DMS 273 treated with DMSO at 0.1 percent for 48 hours (cell line): ENCODE data around the gene MTA3.
"Not testable (repeated sequence)": the region's sequence is repeated elsewhere in the genome, so short reads cannot be mapped to it uniquely, and the experiment has no call there.

Source experiments
- DNase-seq: peaks from one replicate; lab custom pipeline; 2025; lab: John Stamatoyannopoulos, UW

MTA3 gene

DNA sequence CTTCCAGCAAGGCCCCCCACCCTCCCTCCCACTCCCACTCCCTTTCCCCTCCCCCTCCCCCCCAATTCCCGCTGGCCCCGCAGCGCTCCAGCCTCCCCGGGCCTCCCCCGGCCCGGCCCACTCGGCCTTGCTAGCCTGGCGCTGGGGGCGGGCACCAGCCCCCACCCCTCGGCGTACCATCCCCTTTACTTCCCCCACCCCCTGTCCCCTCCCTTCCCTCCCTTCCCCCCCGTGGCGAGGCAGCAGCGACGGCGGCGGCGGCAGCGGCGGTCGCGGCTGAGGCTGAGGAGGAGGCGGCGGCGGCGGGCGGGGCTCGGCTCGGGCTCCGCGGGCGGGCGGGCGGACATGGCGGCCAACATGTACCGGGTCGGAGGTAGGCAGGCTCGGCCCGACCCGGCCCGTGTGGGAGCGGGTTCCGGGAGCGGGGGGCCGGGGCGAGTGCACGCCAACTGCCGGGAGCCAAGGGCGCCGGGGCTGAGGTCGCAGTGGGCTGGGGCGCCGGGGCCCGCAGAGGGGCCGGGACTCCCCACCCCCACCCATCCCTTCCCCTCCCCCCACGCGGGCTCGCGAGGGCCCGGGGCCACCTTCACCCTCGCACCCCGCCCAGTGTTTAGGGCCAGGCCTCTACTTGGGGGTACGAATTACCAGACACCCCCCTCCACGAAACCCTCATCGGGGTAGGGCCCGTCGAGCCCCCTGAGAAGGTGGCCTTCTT, at the start of gene MTA3:
Gene MTA3, plus strand, starts transcription at position 232 of the 715 bp plus-strand sequence. Its CDS starts 114 bp downstream, at position 346.
- DNase-seq = no peak

DNA sequence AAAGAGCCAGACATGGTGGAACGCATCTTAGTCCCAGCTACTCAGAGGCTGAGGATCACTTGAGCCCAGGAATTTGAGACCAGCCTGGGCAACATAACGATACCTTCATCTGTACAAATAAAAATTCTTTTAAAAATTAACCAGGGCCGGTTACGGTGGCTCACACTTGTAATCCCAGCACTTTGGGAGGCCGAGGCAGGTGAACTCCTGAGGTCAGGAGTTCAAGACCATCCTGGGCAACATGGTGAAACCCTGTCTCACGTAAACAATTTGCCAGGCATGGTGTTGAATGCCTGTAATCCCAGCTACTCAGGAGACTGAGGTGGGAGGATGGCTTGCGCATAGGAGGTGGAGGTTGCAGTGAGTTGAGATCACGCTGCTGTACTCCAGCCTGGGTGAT, 48.8 kb upstream of the MTA3 start:
- no peak for DNase-seq

DNA sequence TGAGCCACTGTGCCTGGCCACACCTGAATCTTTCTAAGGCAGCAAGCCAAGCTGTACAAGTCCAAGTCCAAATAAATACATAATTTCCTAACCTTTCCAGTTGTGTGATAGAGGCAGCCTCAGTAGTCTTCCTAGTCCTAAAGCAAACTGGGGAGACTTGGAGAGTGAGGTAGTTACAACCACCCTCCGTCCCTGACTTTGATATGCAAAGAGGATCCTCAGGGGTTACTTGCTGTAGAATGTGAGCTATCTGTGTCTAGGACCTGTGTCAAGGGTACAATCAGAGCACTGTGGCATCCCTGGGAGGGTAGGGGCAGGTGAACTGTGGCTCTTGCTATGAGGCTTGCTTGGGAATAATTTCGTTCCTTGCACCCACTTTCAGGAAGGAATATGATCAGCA, 46.4 kb upstream of the MTA3 start:
- DNase-seq = no peak

DNA sequence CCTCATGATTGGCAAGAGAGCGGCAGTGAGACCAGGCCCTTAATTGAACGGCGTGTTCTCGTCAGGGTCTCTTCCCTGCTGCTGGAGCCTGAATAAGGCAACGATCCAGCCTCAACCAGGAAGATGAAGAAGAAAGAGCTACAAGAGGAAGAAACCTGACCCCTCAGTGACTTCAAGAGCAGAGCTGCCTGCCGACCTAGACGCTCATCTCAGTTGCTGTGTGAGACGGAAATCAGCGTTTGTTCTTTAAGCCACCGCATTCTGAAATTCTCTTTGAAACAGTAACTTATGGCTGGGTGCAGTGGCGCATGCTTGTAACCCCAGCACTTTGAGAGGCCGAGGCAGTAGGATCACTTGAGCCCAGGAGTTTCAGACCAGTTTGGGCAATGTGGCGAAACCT, 45.1 kb upstream of the MTA3 start:
- no peak for DNase-seq

DNA sequence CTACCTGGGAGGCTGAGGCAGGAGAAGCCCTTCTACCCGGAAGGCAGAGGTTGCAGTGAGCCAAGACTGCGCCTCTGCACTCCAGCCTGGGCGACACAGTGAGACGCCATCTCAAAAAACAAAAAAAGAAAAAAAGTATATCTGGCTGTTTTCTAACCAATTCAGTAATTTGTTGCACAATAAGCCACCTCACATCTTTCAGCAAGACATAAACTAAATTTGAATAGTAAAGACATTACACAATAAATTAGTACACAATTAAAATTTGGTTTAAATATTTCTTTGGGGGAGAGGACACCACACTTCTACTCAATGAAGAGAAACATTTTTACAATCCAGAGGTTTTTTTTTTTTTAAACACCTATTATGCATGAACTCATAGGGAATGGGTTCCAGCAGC, 36.0 kb upstream of the MTA3 start:
- no peak for DNase-seq

DNA sequence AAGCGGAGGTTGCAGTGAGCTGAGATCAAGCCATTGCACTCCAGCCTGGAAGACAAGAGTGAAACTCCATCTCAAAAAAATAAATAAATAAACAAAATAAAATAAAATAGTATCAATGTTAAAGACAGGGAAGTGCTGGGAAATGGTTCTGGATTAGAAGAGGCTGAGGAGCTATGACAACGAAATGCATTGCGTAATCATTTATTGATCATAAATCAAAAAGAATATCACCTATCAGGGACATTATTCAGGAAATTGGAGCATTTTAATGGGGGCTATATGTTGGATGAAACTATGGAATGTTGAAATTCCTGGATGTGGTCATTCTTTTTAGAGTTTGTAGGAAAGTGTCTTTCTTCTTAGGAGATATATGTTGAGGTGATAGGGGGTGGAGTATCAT, 30.9 kb upstream of the MTA3 start:
- DNase-seq = no peak

DNA sequence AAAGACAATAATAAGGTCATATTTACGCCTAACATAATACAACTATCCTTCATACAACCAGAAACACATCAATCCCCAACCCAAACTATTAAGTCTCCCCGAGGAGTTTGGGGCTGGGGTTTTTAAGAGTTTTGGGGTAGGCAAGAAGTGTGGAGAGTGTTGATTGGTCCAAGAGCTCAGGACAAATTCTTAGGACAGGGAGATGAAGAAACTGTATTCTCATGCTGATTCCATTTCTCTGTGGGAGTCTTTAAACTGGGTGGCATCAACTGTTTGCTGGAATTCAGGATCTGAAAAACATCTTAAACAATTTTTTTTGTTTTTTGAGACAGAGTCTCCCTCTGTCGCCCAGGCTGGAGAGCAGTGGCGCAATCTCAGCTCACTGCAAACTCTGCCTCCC, 25.6 kb upstream of the MTA3 start:
- no peak for DNase-seq

DNA sequence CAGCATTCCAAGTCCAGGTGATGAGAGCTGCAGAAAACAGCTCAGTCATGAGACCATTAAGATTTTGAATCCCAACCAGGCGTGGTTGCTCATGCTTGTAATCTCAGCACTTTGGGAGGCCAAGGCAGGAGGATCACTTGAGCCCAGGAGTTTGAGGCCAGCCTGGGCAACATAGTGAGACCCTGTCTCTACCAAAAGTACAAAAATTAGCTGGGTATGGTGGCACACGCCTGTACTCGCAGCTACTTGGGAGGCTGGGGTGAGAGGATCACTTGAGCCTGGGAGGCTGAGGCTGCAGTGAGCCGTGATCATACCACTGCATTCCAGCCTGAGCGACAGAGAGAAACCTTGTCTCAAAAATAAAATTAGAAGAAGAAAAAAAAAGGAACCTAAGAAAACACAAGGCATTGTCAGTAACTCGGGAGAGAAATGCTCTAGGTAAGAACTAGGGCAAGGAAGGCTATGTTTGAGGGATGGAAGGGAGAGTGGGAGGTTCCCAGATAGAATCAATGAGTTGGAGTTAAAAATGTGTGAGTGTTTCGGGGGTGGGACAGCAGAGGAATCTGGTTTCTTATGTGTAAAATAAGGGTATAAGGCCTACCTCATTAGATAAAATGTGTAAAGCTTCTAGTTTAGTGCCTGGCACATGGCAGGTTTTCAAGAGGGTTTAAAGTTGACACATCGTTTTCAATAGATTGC, 23.3 kb upstream of the MTA3 start:
- no peak for DNase-seq

DNA sequence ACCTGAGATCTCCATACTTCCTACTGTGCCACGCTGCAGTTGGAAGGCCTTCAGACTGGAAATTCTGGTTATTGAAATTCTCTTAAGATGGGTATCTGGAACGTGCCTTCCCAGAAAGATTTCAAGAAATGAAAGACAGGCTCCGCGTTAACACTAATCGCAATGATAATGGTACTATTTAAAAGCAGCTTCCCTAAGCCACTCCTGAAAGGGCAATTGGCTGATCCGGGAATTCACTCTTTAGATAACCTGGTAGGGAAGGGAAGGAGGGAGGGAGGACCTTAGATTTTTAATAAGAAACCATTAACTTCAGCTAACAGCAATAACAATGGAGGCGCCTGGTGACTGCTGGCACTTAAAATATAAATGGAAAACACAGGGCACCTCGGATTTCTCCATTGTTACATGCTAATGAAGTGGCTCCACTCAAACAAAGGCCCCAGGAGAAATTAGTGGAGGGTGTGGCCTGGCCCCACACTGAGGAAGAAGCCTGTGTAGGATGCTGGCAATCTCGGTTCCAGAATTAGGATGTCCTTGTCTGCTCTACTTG, 22.5 kb upstream of the MTA3 start:
- DNase-seq = no peak

DNA sequence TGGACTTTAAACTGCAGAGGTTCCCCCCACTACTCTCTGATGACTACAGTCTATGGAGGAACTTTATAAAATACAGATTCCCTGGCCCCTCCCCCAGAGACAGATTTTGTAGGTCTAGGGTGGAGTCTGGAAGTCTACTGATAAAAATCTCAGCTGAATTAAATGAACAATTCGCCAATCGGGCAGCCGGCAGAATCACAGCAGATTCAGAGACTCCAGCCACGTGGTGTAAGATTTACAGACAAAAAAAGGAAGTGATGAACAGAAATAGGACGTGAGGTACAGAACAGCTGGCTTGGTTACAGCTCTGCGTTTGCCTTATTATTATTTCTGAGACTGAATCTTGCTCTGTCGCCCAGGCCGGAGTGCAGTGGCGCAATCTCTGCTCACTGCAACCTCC, 21.4 kb upstream of the MTA3 start:
- DNase-seq = no peak

DNA sequence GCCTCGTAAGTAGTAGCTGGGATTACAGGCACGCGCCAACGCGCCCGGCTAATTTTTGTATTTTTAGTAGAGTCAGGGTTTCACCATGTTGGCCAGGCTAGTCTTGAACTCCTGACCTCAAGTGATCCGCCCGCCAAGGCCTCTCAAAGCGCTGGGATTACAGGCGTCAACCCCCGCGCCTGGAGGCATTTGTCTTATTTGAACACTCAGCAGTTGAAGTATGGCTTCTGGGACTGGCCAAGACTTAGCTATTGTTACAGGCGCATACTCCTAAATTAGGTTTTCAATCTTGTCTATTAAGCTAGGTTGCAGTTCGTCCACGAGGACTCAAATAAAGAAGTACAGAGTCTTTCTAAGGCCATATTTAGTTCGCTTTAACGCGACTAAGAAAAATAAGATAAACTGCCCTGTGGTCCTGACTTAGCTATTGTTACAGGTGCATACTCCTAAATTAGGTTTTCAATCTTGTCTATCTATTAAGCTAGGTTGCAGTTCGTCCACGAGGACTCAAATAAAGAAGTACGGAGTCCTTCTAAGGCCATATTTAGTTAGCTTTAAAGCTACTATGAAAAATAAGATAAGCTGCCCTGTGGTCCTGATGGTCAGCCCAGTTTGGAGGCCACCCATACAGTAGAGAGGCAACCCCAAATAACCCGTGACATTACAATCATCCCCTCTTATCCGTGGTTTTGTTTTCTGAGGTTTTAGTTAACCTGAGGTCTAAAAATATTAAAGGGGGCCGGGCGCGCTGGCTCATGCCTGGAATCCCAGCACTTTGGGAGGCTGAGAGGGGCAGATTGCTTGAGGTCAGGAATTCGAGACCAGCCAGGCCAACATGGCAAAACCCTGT, 20.8 kb upstream of the MTA3 start:
- DNase-seq = no peak

DNA sequence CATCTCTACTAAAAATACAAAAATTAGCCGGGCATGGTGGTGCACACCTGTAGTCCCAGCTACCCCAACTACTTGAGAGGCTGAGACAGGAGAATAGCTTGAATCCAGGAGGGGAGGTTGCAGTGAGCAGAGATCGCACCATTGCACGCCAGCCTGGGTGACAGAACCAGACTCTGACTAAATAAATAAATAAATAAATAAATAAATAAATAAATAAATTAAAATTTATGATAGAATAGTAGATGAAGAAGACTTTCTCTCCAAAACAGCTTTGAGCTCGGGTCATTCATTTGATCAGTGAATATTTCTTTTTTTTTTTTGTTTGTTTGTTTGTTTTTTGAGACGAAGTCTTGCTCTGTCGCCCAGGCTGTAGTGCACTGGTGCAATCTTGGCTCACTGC, 17.6 kb upstream of the MTA3 start:
- no peak for DNase-seq

DNA sequence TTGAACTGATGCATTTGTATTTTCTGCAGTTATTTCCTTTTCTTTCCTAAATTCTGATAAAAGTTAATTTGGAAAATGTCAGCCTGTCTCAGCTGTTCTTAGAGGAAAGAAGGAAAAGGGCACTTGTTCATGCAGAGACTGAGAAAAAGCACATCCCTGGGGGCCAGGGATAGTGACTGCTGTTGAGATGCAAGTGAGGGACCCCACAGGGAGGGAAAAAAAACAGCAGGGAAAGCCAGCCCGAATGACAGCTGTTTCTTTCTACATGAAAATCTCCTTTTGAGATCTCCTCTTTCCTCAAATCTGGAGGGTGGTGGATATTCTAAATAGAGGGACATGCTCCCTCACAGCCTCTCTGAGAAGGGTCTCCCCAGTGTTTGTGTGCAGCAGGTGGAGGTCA, 14.0 kb upstream of the MTA3 start:
- DNase-seq = no peak

DNA sequence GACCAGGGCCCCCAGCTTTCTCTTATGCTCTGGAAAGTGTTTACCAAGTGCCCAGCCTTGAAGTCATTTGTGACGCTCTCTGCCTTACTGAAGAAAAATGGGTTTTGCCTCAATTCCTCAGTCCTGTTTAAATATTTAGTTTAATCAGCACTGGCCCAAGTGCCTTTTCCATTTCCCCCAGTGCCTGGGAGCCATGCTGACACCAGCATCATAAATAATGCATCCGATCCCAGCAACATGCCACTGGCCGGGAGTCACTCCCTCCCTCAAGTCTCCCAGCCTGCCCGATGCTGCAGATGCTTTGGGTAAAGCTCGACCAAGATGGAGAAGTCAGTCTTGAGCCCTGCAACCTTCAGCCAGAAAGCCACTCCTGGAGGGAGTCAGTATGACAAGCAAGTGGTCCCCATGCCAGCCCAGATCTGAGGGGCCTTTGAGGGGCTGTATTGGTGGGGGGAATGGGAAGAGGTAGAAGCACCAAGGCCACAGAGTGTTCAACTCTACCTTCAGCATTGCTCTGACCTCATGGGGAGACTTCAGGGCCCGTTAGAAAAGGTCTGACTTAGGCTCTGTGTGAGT, 12.0 kb upstream of the MTA3 start:
- no peak for DNase-seq

DNA sequence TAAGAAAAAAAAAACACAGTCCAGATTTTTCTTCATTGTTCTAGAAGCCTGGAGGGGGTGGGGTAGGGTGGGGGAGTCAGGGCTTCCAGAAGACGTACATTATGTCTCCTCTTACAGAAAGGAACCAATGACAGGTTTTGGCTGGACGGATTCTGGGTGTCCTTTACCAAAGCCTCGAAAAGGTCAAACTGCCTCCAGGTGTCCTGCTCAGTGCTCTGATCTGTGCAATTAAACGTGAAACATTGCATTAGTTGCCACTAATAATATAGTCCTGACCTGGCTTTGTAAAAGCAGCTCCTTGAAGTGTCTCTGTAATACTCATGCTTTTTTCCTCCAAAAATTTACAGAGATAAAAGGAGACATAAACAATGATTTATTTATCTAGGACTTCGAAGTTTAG, 11.1 kb upstream of the MTA3 start:
- DNase-seq = no peak

DNA sequence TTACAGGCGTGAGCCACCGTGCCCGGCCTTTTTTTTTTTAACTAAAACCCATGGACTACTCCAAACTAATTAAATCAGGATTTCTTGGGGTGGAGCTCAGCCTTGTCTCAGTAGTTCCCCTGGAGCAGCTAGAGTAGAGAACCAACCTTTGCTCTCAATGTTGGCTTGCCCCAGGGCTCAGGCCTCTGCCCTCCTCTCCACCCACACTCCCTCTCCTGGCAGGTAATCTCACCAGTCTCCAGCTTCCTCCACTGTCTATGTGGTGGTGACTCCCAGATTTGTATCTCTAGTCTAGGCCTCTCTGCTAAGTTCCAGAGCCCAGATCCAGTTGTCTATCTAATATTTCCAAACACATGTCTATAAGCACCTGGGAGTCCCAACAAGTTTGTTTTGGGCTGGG, 9.6 kb upstream of the MTA3 start:
- no peak for DNase-seq

DNA sequence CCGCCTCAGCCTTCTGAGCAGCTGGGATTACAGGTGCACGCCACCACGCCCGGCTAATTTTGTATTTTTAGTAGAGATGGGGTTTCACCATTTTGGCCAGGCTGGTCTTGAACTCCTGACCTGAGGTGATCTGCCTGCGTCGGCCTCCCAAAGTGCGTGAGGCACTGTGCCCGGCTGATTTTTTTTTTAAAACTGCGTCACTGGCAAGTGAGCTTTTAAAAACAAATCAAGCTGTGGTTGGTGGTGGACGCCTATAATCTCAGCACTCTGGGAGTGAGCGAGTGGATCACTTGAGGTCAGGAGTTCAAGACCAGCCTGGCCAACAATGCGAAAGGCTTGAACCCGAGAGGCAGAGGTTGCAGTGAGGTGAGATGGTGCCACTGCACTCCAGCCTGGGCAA, 8.3 kb upstream of the MTA3 start:
- DNase-seq = not testable (repeated sequence)

DNA sequence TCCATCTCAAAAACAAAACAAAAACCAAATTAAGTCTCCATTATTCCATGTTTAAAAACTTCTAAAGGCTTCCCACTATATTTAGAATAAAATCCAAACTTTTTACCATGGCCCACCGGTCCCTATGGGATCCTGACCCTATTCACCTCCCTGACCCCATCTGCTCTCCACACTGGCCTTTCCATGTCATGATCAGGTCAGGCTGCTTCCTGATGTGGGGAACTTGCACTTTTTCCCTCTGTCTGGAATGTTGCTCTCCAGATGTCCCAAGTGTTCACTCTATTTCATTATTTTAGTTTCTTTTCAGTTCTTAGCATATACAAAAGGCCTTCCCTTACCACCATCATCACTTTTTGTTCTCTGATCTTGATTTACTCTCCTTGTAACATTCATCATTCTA, 7.5 kb upstream of the MTA3 start:
- DNase-seq = no peak

DNA sequence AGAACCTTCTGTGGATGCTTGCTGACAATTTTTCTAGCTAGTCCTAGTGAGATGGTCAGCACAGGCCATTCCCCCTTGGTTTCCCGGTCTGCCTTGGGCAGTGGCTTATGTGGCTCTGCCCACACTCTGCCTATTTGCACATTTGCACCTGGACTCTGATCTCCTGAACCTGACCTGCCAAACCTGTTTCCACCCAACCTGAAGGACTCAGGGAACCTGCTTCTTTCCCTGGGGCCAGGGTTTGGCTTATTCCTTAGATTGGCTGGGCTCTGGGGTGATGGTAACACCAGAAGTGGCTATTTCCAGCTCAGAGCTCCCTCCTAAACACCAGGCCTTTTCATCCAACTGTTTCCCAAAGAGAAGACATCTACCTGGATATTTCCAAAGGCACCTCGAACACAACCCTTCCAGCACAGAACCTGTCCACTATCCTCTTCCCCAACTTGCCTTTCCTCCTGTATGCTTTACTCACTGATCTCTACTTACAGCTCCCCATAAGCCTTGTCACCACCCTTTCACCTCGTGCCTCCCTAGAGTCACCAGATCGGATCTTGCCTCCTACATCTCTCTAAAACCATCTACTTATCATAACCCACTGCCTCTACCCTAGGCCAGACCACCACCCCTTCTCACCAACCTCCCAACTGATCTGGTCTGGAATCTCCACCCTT, 5.8 kb upstream of the MTA3 start:
- DNase-seq = no peak

DNA sequence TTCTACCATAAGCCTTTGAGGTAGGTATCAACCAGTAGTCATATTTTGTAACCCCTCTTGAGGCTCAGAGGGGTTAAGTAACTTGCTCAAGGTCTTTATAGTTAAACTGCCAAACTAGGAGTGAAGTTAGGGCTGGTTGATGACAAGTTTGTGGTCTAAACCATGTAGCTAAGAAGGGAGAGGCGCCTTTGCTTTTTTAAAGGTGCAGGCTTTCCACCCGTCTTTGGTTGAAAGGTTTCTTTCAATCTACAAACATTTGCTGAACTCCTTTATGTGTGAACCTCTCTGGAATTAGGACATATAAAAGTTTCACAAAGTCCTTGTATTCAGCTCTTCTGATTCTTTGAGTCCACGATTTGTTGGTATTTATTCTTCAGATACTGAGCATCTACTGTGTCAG, 2.4 kb upstream of the MTA3 start:
- no peak for DNase-seq

DNA sequence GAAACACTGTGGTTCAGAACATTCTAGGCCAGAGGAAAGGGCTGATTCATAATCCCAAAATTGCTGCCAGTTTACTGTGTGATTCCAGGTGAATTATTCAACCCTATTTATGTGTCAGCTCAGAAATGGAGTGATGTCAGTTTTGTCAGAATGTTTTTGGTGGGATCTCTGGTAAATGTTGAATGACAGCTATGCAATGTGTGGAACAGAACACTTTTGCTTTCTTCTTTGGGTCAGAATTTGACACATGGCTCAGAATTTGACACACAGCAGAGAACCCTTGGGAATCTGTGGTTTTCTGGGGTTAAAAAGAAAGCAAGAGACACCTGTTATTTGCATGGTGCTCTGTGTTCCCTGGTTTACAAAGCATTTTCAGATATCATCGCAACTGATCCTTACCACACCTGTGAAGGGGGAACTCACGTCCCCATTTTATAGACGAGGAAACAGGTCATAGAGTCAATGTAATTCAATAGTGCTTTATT, 1.6 kb upstream of the MTA3 start:
- DNase-seq = no peak

DNA sequence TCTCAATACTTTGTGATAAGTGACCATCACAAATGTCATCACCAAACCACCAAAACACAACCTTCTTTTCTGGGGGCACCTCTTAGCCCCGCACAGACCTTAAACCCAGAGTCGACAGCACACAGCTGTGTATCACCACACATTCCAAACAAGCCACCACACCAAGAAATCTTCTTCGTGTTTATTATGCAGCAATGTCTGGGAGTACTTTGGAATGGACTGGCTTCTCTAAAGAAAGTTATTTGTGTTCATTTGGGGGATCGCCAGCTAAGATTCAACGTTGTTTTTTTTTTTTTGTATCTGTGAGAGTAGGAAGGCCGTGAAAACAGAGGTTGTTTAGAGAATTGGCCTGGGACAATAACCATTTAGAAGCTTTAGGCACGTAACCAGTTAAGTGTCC, 1.1 kb upstream of the MTA3 start:
- no peak for DNase-seq
